OCI-LY1 (cell line): ENCODE measurements around the gene SZT2.
"Not testable (repeated sequence)": the region's sequence is repeated elsewhere in the genome, so short reads cannot be mapped to it uniquely, and the experiment has no call there.

Experiments used
- H2AFZ ChIP-seq: fragments of 200-600 bp; sonication (generic), shearing (Covaris generic); 2 replicates; pipeline ENCODE4 v1.6.0; 2014; ENCODE audit warnings: antibody characterized with exemption, mild to moderate bottlenecking, low read length
- H3F3A ChIP-seq: fragments of 200-600 bp; sonication (generic), shearing (Covaris generic); 2 replicates; pipeline ENCODE4 v1.6.0; 2014; ENCODE audit warnings: mild to moderate bottlenecking, antibody characterized with exemption, low read length, moderate library complexity; ENCODE audit not compliant: insufficient read depth
- H3K27ac ChIP-seq: fragments of 200-600 bp; sonication (generic); 2 replicates; pipeline ENCODE4 v1.5.1; 2014; ENCODE audit warnings: low read length, mixed run types, mild to moderate bottlenecking, low read depth; ENCODE audit not compliant: poor library complexity, severe bottlenecking
- H3K27me3 ChIP-seq: fragments of 200-600 bp; sonication (generic); 2 replicates; pipeline ENCODE4 v1.6.0; 2014; ENCODE audit warnings: antibody characterized with exemption, mild to moderate bottlenecking, low read length, moderate library complexity; ENCODE audit not compliant: insufficient read depth
- H3K36me3 ChIP-seq: fragments of 200-600 bp; sonication (generic); 2 replicates; pipeline ENCODE4 v1.6.1; 2014; ENCODE audit warnings: mild to moderate bottlenecking, antibody characterized with exemption, low read length, moderate library complexity, mixed read lengths; ENCODE audit not compliant: insufficient read depth
- H3K4me1 ChIP-seq: fragments of 200-600 bp; sonication (generic); 2 replicates; pipeline ENCODE4 v1.5.1; 2014; ENCODE audit warnings: mild to moderate bottlenecking, low read length, moderate library complexity; ENCODE audit not compliant: insufficient read depth, severe bottlenecking
- H3K4me2 ChIP-seq: fragments of 200-600 bp; sonication (generic), shearing (Covaris generic); 2 replicates; pipeline ENCODE4 v1.6.1; 2014; ENCODE audit warnings: low read length
- H3K4me3 ChIP-seq: fragments of 200-600 bp; sonication (generic); 2 replicates; pipeline ENCODE4 v1.5.1; 2014; ENCODE audit warnings: low read length, low read depth, mild to moderate bottlenecking, mixed read lengths; ENCODE audit not compliant: poor library complexity, severe bottlenecking
- H3K79me2 ChIP-seq: fragments of 200-600 bp; shearing (Covaris generic); 2 replicates; pipeline ENCODE4 v1.6.1; 2016; ENCODE audit warnings: mixed run types, low read length, mixed read lengths; ENCODE audit not compliant: insufficient read depth
- H3K9ac ChIP-seq: fragments of 200-600 bp; sonication (generic), shearing (Covaris generic); 2 replicates; pipeline ENCODE4 v1.6.1; 2014; ENCODE audit warnings: mild to moderate bottlenecking, low read length, mixed read lengths
- H3K9me2 ChIP-seq: fragments of 200-600 bp; sonication (generic), shearing (Covaris generic); 2 replicates; pipeline ENCODE4 v1.6.1; 2014; ENCODE audit warnings: low read depth, mild to moderate bottlenecking, low read length, mixed read lengths
- H3K9me3 ChIP-seq: fragments of 200-600 bp; shearing (Covaris generic); 2 replicates; pipeline ENCODE4 v1.6.1; 2014; ENCODE audit warnings: low read length, mixed read lengths
- H4K20me1 ChIP-seq: fragments of 200-600 bp; sonication (generic), shearing (Covaris generic); 2 replicates; pipeline ENCODE4 v1.6.0; 2016; ENCODE audit warnings: mild to moderate bottlenecking, low read length; ENCODE audit not compliant: insufficient read depth
- CTCF ChIP-seq: fragments of 200-600 bp; sonication (generic), shearing (Covaris generic); IDR thresholded peaks from 2 replicates; pipeline ENCODE4 v1.5.1; 2017; ENCODE audit warnings: mild to moderate bottlenecking, antibody characterized with exemption, low read length, moderate library complexity, mixed read lengths
- EZH2 ChIP-seq: fragments of 200-600 bp; sonication (generic), shearing (Covaris generic); IDR thresholded peaks from 2 replicates; pipeline ENCODE4 v1.8.0; 2017; ENCODE audit warnings: borderline replicate concordance, mixed run types, mild to moderate bottlenecking, antibody characterized with exemption, low read length, moderate library complexity, mixed read lengths

The SZT2 gene

DNA sequence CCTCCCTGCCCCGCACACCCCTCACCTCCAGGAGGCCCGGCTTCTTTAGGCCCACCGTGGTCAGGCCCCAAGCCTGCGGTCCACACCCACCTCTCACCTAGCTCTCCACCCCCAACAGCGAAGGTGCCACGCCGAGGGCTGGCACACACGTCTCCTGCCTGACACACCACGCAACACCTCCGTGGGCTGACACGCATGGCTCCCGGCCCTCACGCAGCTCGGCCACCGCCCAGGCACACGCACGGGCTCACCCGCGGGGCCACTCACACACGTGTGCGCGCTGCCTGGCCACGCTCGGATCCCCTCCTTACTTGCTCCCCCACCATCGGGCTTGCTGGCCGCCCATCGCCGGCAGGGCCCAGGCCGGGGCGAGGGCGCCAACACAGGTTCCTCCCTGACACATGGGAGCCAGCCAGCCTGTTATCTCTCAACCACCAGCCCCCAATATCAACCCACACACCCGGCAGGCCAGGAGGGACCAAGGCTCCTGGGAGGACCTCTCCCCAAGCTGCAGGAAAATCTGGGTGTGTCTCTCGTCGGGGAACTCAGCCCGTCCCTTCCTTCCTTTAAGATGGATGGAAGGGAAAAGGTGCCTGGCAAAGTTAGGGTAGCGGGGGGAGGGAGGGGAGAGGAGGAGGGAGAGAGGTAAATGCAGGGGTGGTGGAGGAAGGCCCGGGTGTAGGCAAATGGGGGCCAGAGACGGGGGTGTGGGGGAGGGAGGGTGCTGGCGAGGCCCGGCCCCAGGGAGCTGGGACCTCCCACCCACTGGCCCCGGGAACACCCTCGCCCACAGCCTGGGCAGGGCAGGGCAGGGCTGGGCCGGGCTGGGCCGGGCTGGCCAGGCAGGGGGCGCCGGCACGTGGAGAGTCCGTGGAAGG, 22.4 kb upstream of the SZT2 start:
- no peak for TF ChIP-seq CTCF
- TF ChIP-seq EZH2, result no peak
- no peaks in the 10 kb centered on the region for H3K9me2 ChIP-seq
- peak overlapping the region; percentile 81 for H3K4me2 ChIP-seq
- peak overlapping the region; percentile 66 for H3K27ac ChIP-seq
- H3K36me3 ChIP-seq, result peaks cover 33% of the 10 kb centered on the region
- no peaks in the 10 kb centered on the region for H3F3A ChIP-seq
- peaks cover 22% of the 10 kb centered on the region for H3K4me1 ChIP-seq
- no peaks in the 10 kb centered on the region for H4K20me1 ChIP-seq
- H3K4me3 ChIP-seq, result peak overlapping the region; percentile 85
- peak overlapping the region; percentile 88 for H3K9ac ChIP-seq
- no peak overlapping the region for H2AFZ ChIP-seq
- no peaks in the 10 kb centered on the region for H3K79me2 ChIP-seq
- H3K9me3 ChIP-seq, result no peaks in the 10 kb centered on the region
- H3K27me3 ChIP-seq, result no peaks in the 10 kb centered on the region

DNA sequence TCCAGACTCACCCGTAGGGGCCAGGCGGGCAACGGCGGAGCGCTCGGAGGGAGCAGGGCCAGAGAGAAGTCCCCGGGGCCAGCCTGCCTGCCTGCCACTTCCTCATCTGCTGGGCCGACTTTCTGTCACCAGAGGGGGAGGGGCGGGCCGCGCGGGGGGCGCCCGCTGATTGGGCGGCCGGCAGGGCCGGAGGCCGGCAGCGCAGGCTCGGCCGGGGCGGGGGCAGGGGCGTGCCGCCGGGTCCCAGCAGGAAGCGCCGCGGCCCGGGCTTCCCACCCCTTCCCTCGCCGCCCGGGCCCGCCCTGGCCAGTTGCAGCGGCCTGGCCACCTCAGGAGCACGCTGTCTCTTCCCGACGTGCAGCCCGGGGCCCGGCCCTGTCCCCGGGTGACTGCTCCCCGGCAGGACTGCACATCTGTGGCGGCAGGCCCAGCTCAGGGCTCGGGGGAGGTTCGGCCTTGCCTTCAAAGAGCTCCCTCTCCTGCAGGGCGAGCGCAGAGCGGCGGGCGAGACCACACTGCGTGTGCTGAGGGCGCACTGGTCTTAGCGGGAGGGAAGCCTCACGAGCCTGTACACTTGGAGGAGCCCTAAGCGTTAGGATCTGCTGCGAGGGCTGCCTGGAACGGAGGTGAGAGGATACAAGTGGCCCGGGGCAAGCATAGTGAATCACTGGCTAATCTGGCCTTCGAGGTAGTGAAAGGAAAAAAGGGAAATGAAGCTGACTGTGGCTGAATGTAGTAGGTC, 21.6 kb upstream of the SZT2 start, which contains the start of gene ELOVL1:
ELOVL1 (minus strand) TSS at position 108 of the 742 bp plus-strand sequence. CDS start 2,402 bp downstream, outside the sequence.
- Histone ChIP-seq H4K20me1 (no peaks in the 10 kb centered on the region), H3F3A (no peaks in the 10 kb centered on the region), H3K79me2 (no peaks in the 10 kb centered on the region), H3K9me2 (no peaks in the 10 kb centered on the region), H3K27me3 (no peaks in the 10 kb centered on the region), H3K9me3 (no peaks in the 10 kb centered on the region), H3K4me3 (peak within 1 kb of the TSS; percentile 85), H3K9ac (peak within 1 kb of the TSS; percentile 88), H3K4me2 (peak within 1 kb of the TSS; percentile 93), H2AFZ (no peak within 1 kb of the TSS), H3K36me3 (peaks cover 25% of the 10 kb centered on the region; the same call in 1 of the 2 replicates), H3K27ac (peak within 1 kb of the TSS; percentile 71), H3K4me1 (peaks cover 22% of the 10 kb centered on the region)
- peak; percentile 51 for TF ChIP-seq CTCF
- no peak for TF ChIP-seq EZH2

DNA sequence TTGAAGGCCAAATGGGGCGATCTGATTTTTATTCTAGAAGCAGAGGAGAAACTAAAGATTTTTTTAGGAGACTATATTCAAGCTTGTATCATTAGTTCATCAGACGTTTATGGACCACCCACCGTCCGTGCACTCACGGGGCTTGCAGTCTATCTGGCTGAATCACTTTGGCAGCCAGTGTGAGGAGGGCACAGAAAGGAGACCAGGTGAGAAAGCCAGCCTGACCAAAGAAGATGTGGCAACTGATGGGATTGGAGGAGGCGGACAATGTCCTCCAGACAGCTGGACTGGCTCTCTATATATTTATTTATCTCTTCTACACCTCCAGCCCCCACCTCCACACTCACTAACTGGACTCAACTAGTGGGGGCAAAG, 21.1 kb upstream of the SZT2 start:
- no peaks in the 10 kb centered on the region for H3K9me2 ChIP-seq
- H2AFZ ChIP-seq, result no peak overlapping the region
- H3K4me1 ChIP-seq, result peaks cover 22% of the 10 kb centered on the region
- no peaks in the 10 kb centered on the region for H3K27me3 ChIP-seq
- peak overlapping the region; percentile 71 for H3K27ac ChIP-seq
- no peaks in the 10 kb centered on the region for H3F3A ChIP-seq
- H3K9me3 ChIP-seq, result no peaks in the 10 kb centered on the region
- H3K9ac ChIP-seq, result peak overlapping the region; percentile 80
- peak overlapping the region; percentile 85 for H3K4me3 ChIP-seq
- H3K4me2 ChIP-seq, result peak overlapping the region; percentile 93
- TF ChIP-seq CTCF (no peak), EZH2 (no peak)
- no peaks in the 10 kb centered on the region for H4K20me1 ChIP-seq
- H3K36me3 ChIP-seq, result peaks cover 19% of the 10 kb centered on the region; the same call in 1 of the 2 replicates
- H3K79me2 ChIP-seq, result no peaks in the 10 kb centered on the region

GRCh38 chr1:43369779-43370178, 19.9 kb upstream of the SZT2 start:
- H3K9ac ChIP-seq, H3K27ac ChIP-seq, H3K27me3 ChIP-seq, H3K4me2 ChIP-seq, H2AFZ ChIP-seq, H3F3A ChIP-seq, H3K79me2 ChIP-seq, H3K36me3 ChIP-seq, H3K9me2 ChIP-seq, H3K9me3 ChIP-seq, H4K20me1 ChIP-seq, H3K4me3 ChIP-seq: not testable (repeated sequence)
- H3K4me1 ChIP-seq, result peaks cover 22% of the 10 kb centered on the region
